ENCODE data around the gene CXCL13. TPM values are rescaled to one million over a fixed set of nuclear protein-coding genes. Genes with fewer than 3 reads are reported as not detected.

The CXCL13 gene
- polyA plus RNA-seq, 1 of the 3 experiments (the other 2 are of a cell fraction): not detected

GRCh38 chr4:77579406-77580076 lies 26.1 kb upstream of the CXCL13 start:
- DNase-seq: no peak
- Histone ChIP-seq H3K79me2 (ENCODE audit: insufficient read depth) (no peaks in the 10 kb centered on the region), H2AFZ (ENCODE audit: low read depth) (no peak overlapping the region), H3K36me3 (replicated peaks in 1 of 2; ENCODE audit: control insufficient read depth in 1 of 2, insufficient read depth in 2 of 2, low read length in 1 of 2) (no peaks in the 10 kb centered on the region), H3K4me2 (peak overlapping the region; percentile 39; the same call in 1 of the 2 replicates), H4K20me1 (ENCODE audit: insufficient read depth) (0 out of 2 replicates have a peak, but pooled peaks cover 4% of the 10 kb centered on the region), H3K27ac (ENCODE audit: low read depth in 2 of 2, low read length in 1 of 2) (peak overlapping the region in 1 of 2 experiments; percentile 50; a peak in 1 of 4 replicates), H3K9me3 (no peaks in the 10 kb centered on the region), H3K4me3 (ENCODE audit: low read depth in 2 of 2, low read length in 1 of 2) (no peak overlapping the region), H3F3A (replicated peaks; ENCODE audit: insufficient read depth) (peaks cover 20% of the 10 kb centered on the region), H3K9ac (no peak overlapping the region), H3K27me3 (ENCODE audit: insufficient read depth) (no peaks in the 10 kb centered on the region), H3K4me1 (ENCODE audit: control insufficient read depth in 1 of 2, insufficient read depth in 2 of 2, low read depth in 1 of 2, low read length in 1 of 2) (peaks cover 0 to 6% of the 10 kb centered on the region in 2 experiments; a peak in 1 of 4 replicates), H3K9me2 (no peaks in the 10 kb centered on the region)
- 19% methylated on average over 2 of the region's 2 CpGs for WGBS (ENCODE audit: low lambda C conversion rate)
- POLR2A ChIA-PET: no interaction called here
- CTCF ChIA-PET: interaction anchor here (0.7 to 1.3 kb wide), 3 partner anchors 20 to 39 kb away, joined by 3 to 4 read pairs (median 3); no protein-coding TSS in a partner anchor
- no peak for TF ChIP-seq CTCF (IDR thresholded peaks at IDR 0.05)
- TF ChIP-seq RFX5 (IDR thresholded peaks at IDR 0.05; ENCODE audit: low read length): no peak
- TF ChIP-seq RAD21 (IDR thresholded peaks at IDR 0.05; ENCODE audit: low read length): no peak
- TF ChIP-seq NRF1 (IDR thresholded peaks at IDR 0.05; ENCODE audit: low read depth, low read length): no peak
- TF ChIP-seq EP300 (IDR thresholded peaks at IDR 0.05; ENCODE audit: borderline replicate concordance in 1 of 2, low read depth in 1 of 2, low read length in 1 of 2): no peak; a peak in 1 of 4 replicates
- no peak for TF ChIP-seq MAX (IDR thresholded peaks at IDR 0.05; ENCODE audit: low read depth)
- no peak for TF ChIP-seq GABPA (IDR thresholded peaks at IDR 0.05; ENCODE audit: low read depth)
- no peak for TF ChIP-seq CHD2 (IDR thresholded peaks at IDR 0.05; ENCODE audit: low read length, partially characterized antibody)
- TF ChIP-seq NFIC (IDR thresholded peaks at IDR 0.05; ENCODE audit: borderline replicate concordance): peak; percentile 53
- TF ChIP-seq REST (IDR thresholded peaks at IDR 0.05; ENCODE audit: low read depth, low read length): no peak
- no peak for TF ChIP-seq FOXM1 (IDR thresholded peaks at IDR 0.05; ENCODE audit: low read depth)
- TF ChIP-seq USF1 (IDR thresholded peaks at IDR 0.05; ENCODE audit: borderline replicate concordance, low read depth): no peak
- peak; percentile 39; the same call in 1 of the 2 replicates for TF ChIP-seq MEF2A (IDR thresholded peaks at IDR 0.05; ENCODE audit: borderline replicate concordance, low read depth)
- no peak for TF ChIP-seq POLR2AphosphoS5 (IDR thresholded peaks at IDR 0.05; ENCODE audit: low read depth, low read length)
- TF ChIP-seq FOSL2 (IDR thresholded peaks at IDR 0.05; ENCODE audit: borderline replicate concordance, low read depth): peak; percentile 69
- no peak for TF ChIP-seq IRF3 (IDR thresholded peaks at IDR 0.05; ENCODE audit: low read depth, low read length)
- TF ChIP-seq FOXJ3 (CRISPR knock-in tag; IDR thresholded peaks at IDR 0.05): no peak
- peak; percentile 80 for TF ChIP-seq PBX3 (IDR thresholded peaks at IDR 0.05)
- no peak for TF ChIP-seq USF2 (IDR thresholded peaks at IDR 0.05; ENCODE audit: borderline replicate concordance, low read depth, low read length)
- no peak for TF ChIP-seq YY1 (IDR thresholded peaks at IDR 0.05; ENCODE audit: low read depth)
- TF ChIP-seq RXRA (IDR thresholded peaks at IDR 0.05; ENCODE audit: borderline replicate concordance, low read depth): no peak
- TF ChIP-seq GATA2 (CRISPR knock-in tag; IDR thresholded peaks at IDR 0.05): no peak
- TF ChIP-seq SIN3A (IDR thresholded peaks at IDR 0.05; ENCODE audit: borderline replicate concordance, low read depth, low read length): no peak
- TF ChIP-seq ELF1 (IDR thresholded peaks at IDR 0.05): no peak
